CD4-positive, alpha-beta T cell (primary cell): ENCODE measurements around the gene CBY3. TPM values are rescaled to one million over a fixed set of nuclear protein-coding genes. Genes with fewer than 3 reads are reported as not detected.

Experiments used
- ATAC-seq: fragments of 200-7000 bp; cut with Tn5 transposase; one replicate; pipeline ENCODE4 v1.10.0; 2022; ENCODE audit warnings: mild to moderate bottlenecking; ENCODE audit not compliant: poor library complexity
- CTCF ChIA-PET: fragments of 350-600 bp; sonication (Branson Sonifier 250); formaldehyde crosslinking; loops from one replicate; lab custom pipeline; 2021; ENCODE audit warnings: antibody characterized with exemption, inconsistent platforms; lab: Charles Lee
- POLR2A ChIA-PET: fragments of 350-600 bp; sonication (Branson Sonifier 250); formaldehyde crosslinking; loops from one replicate; lab custom pipeline; 2021; ENCODE audit warnings: antibody characterized with exemption, inconsistent platforms; lab: Charles Lee
- DNase-seq, 14 experiments: peaks; one replicate each; pipeline ENCODE4 v3.0.0-alpha.2; 2013 to 2020; ENCODE audit warnings: mixed read lengths in 2 of 14
- H3K27ac ChIP-seq, 2 donors: one replicate each; pipeline versions ENCODE4 v1.5.1 to v1.7.0; 2013; ENCODE audit warnings: low read length in 2 of 2, low read depth in 1 of 2, mild to moderate bottlenecking in 1 of 2
- H3K27me3 ChIP-seq, 2 experiments: 1 replicate in 1 of 2; 2 replicates in 1 of 2; pipeline versions ENCODE4 v1.6.1 to v1.7.0; 2013; ENCODE audit warnings: low read length in 2 of 2, control low read depth in 1 of 2, mild to moderate bottlenecking in 1 of 2, moderate library complexity in 1 of 2; ENCODE audit not compliant: insufficient read depth in 2 of 2, control insufficient read depth in 1 of 2
- H3K36me3 ChIP-seq: one replicate; pipeline ENCODE4 v1.6.1; 2013; ENCODE audit warnings: low read length, control low read depth; ENCODE audit not compliant: insufficient read depth
- H3K4me1 ChIP-seq: one replicate; pipeline ENCODE4 v1.6.1; 2013; ENCODE audit warnings: low read length, control low read depth; ENCODE audit not compliant: insufficient read depth
- H3K4me3 ChIP-seq: one replicate; pipeline ENCODE4 v1.5.1; 2013; ENCODE audit warnings: mild to moderate bottlenecking, low read length, moderate library complexity
- H3K9me3 ChIP-seq, 2 experiments: 1 replicate in 1 of 2; 2 replicates in 1 of 2; pipeline versions ENCODE4 v1.6.1 to v1.7.0; 2013; ENCODE audit warnings: low read length in 2 of 2, mild to moderate bottlenecking in 2 of 2, control low read depth in 1 of 2, moderate library complexity in 1 of 2; ENCODE audit not compliant: control insufficient read depth in 1 of 2, insufficient read depth in 1 of 2
- H3K27ac Mint-ChIP-seq: one replicate; pipeline ENCODE4 v1.8.0; 2020; ENCODE audit warnings: mixed read lengths
- H3K27me3 Mint-ChIP-seq: one replicate; pipeline ENCODE4 v1.8.0; 2021; ENCODE audit warnings: mixed read lengths
- H3K36me3 Mint-ChIP-seq: one replicate; pipeline ENCODE4 v1.8.0; 2021; ENCODE audit warnings: low read depth, mixed read lengths
- H3K4me1 Mint-ChIP-seq: one replicate; pipeline ENCODE4 v1.8.0; 2021; ENCODE audit warnings: low read depth, mixed read lengths
- H3K4me3 Mint-ChIP-seq: one replicate; pipeline ENCODE4 v1.8.0; 2020; ENCODE audit warnings: mild to moderate bottlenecking, mixed read lengths
- H3K9me3 Mint-ChIP-seq: one replicate; pipeline ENCODE4 v1.8.0; 2020; ENCODE audit warnings: mixed read lengths
- CTCF ChIP-seq: fragments of 200-600 bp; IDR thresholded peaks from one replicate; pipeline ENCODE4 v1.8.0; 2022; ENCODE audit warnings: antibody characterized with exemption, mild to moderate bottlenecking
- intact Hi-C, 2 experiments: fragments of 100-400 bp; cut with DNase I in 1 of 2; cut with micrococcal nuclease in 1 of 2; formaldehyde crosslinking; loops; one replicate each; pipeline versions ENCODE4 v1.15.1 to v1.9.0; 2023 to 2025; cut with DNase I, micrococcal nuclease
- polyA plus RNA-seq, 2 donors: library from polyadenylated mRNA; unstranded; fragments of 120-200 nt; gene quantifications; one replicate each; pipeline ENCODE4 v1.2.1, GENCODE V29; 2013
- total RNA-seq, 174 experiments: library from RNA in 2 of 174; stranded (reverse) in 2 of 174; gene quantifications; one replicate each; pipeline ENCODE4 v1.2.3 and lab custom pipeline; 2021 to 2026

The CBY3 gene
- total RNA-seq (under 1 TPM; 0.36 to 0.64 TPM), total RNA-seq (lab: John Stamatoyannopoulos, UW) (0 to 0.74 (median 0.14) reads per million in 172 experiments)
- 1.9 TPM for polyA plus RNA-seq (2013, experiment 1 of 2)
- polyA plus RNA-seq (2013, experiment 2 of 2), result 0.68 TPM

- H3K4me1 Mint-ChIP-seq, result peaks cover 35% of the 10 kb centered on the region
- CTCF ChIA-PET, result interaction anchor here (1.1 kb wide), 1 partner anchor 82 kb away, joined by 4 read pairs; no protein-coding TSS in a partner anchor
Measured at GRCh38 chr5:179680780-179681401, at the start of gene CBY3. TSS of gene CBY3 (minus strand) at chr5:179681034. CDS start at chr5:179680918, 116 bp downstream.

GRCh38 chr5:179730356-179730755 is 49.5 kb upstream of the CBY3 start:
- Mint-ChIP-seq H3K4me3 (no peak overlapping the region), H3K27me3 (no peaks in the 10 kb centered on the region), H3K9me3 (no peaks in the 10 kb centered on the region), H3K36me3 (peaks cover 66% of the 10 kb centered on the region), H3K27ac (peak overlapping the region; percentile 84), H3K4me1 (peaks cover 34% of the 10 kb centered on the region)
- ChIA-PET POLR2A (interaction anchor here (0.7 kb wide), 1 partner anchor 9 kb away, joined by 3 read pairs; no protein-coding TSS in a partner anchor), CTCF (interaction anchor here (1.4 kb wide), 1 partner anchor 33 kb away, joined by 3 read pairs; no protein-coding TSS in a partner anchor)
- Histone ChIP-seq H3K36me3 (peaks cover 47% of the 10 kb centered on the region), H3K27ac (no peak overlapping the region), H3K4me3 (no peak overlapping the region), H3K4me1 (peaks cover 24% of the 10 kb centered on the region), H3K27me3 (no peaks in the 10 kb centered on the region), H3K9me3 (no peaks in the 10 kb centered on the region)
- TF ChIP-seq CTCF, result no peak
- intact Hi-C loops, result loop anchor here (5.0 kb wide), 3 partner anchors 53 to 177 kb away; partner anchors contain the start of genes HNRNPH1 (in 1 of the 2) and TBC1D9B (in 1 of the 2)
- no peak for ATAC-seq
- no peak for DNase-seq

More at GRCh38 chr5:179680780-179681401, at the start of gene CBY3:
- Histone ChIP-seq H3K4me1 (peaks cover 36% of the 10 kb centered on the region), H3K4me3 (no peak within 1 kb of the TSS), H3K9me3 (peaks cover 0 to 6% of the 10 kb centered on the region in 2 experiments), H3K27ac (no peak within 1 kb of the TSS), H3K36me3 (no peaks in the 10 kb centered on the region), H3K27me3 (no peaks in the 10 kb centered on the region)
- Mint-ChIP-seq H3K36me3 (peaks cover 9% of the 10 kb centered on the region), H3K27ac (peak within 1 kb of the TSS; percentile 83), H3K4me3 (peak within 1 kb of the TSS; percentile 82), H3K27me3 (no peaks in the 10 kb centered on the region), H3K9me3 (no peaks in the 10 kb centered on the region)
- TF ChIP-seq CTCF, result no peak
- POLR2A ChIA-PET, result interaction anchor here (0.5 to 3.3 kb wide), 5 partner anchors 16 to 1455 kb away, joined by 3 to 22 read pairs (median 3); partner anchors contain the start of gene MAML1
- ATAC-seq (no peak), DNase-seq (no peak)
- intact Hi-C loops, result loop anchor here in 1 of 2 experiments (10.0 kb wide), 1 partner anchor 224 kb away; the partner anchor contains the start of gene TBC1D9B

GRCh38 chr5:179729727-179730126 is 48.9 kb upstream of the CBY3 start:
- H3K27ac ChIP-seq, result no peak overlapping the region
- H3K9me3 Mint-ChIP-seq, result no peaks in the 10 kb centered on the region
- H3K4me1 Mint-ChIP-seq, result peaks cover 30% of the 10 kb centered on the region
- H3K9me3 ChIP-seq, result no peaks in the 10 kb centered on the region
- H3K27me3 ChIP-seq, result no peaks in the 10 kb centered on the region
- H3K27ac Mint-ChIP-seq, result peak overlapping the region; percentile 84
- no peak overlapping the region for H3K4me3 ChIP-seq
- CTCF ChIA-PET, result no interaction called here
- H3K27me3 Mint-ChIP-seq, result no peaks in the 10 kb centered on the region
- intact Hi-C loops, result loop anchor here (5.0 kb wide), 3 partner anchors 52 to 178 kb away; partner anchors contain the start of genes HNRNPH1 (in 1 of the 2) and TBC1D9B (in 1 of the 2)
- no peak overlapping the region for H3K4me3 Mint-ChIP-seq
- no peak for TF ChIP-seq CTCF
- ATAC-seq (no peak), DNase-seq (no peak)
- peaks cover 18% of the 10 kb centered on the region for H3K4me1 ChIP-seq
- POLR2A ChIA-PET, result interaction anchor here (0.7 to 1.3 kb wide), 3 partner anchors 9 to 106 kb away, joined by 3 to 4 read pairs (median 3); partner anchors contain the start of gene HNRNPH1
- H3K36me3 ChIP-seq, result peaks cover 52% of the 10 kb centered on the region
- peaks cover 66% of the 10 kb centered on the region for H3K36me3 Mint-ChIP-seq
